NB4 (cell line): ENCODE data around the gene ARHGAP11A.
A peak's percentile ranks its signal among the peaks of the same experiment; 100 is the strongest.
"Not testable (repeated sequence)": the region's sequence is repeated elsewhere in the genome, so short reads cannot be mapped to it uniquely, and the experiment has no call there.

Experiments used
- DNase-seq: peaks from one replicate; pipeline ENCODE4 v3.0.0; 2010; ENCODE audit warnings: low read depth
- H3K4me3 ChIP-seq: one replicate; pipeline ENCODE4 v1.5.1; 2011; ENCODE audit warnings: mild to moderate bottlenecking, low read depth, low read length, moderate library complexity
- CTCF ChIP-seq: IDR thresholded peaks from one replicate; pipeline ENCODE4 v1.5.1; 2012; ENCODE audit warnings: low read depth, low read length
- MAX ChIP-seq: IDR thresholded peaks from 2 replicates; pipeline ENCODE4 v1.6.1; 2011; ENCODE audit warnings: low read depth, low read length
- MYC ChIP-seq: IDR thresholded peaks from 2 replicates; pipeline ENCODE4 v1.6.1; 2011; ENCODE audit warnings: low read depth, low read length
- POLR2A ChIP-seq: IDR thresholded peaks from 2 replicates; pipeline ENCODE4 v1.6.1; 2011; ENCODE audit warnings: mild to moderate bottlenecking; ENCODE audit not compliant: insufficient read length; ENCODE audit errors: extremely low read depth

Gene ARHGAP11A

GRCh38 chr15:32615051-32615870 is at the start of gene ARHGAP11A:
ARHGAP11A (plus strand) TSS chr15:32615504; CDS start chr15:32616212, 708 bp downstream.
- TF ChIP-seq MAX: peak; percentile 42; the same call in 1 of the 2 replicates
- peak; percentile 23; the same call in 1 of the 2 replicates for TF ChIP-seq MYC
- peak; percentile 88 for DNase-seq
- peak within 1 kb of the TSS; percentile 94 for H3K4me3 ChIP-seq

GRCh38 chr15:32568988-32569387 is 46.3 kb upstream of the ARHGAP11A start:
- H3K4me3 ChIP-seq, DNase-seq: not testable (repeated sequence)

- DNase-seq, H3K4me3 ChIP-seq: not testable (repeated sequence)
Observed at GRCh38 chr15:32578482-32578881, 36.8 kb upstream of the ARHGAP11A start.

- not testable (repeated sequence) for DNase-seq, H3K4me3 ChIP-seq
Observed at GRCh38 chr15:32585844-32586243, 29.5 kb upstream of the ARHGAP11A start.

- DNase-seq, H3K4me3 ChIP-seq: not testable (repeated sequence)
Observed at GRCh38 chr15:32593151-32593550, 22.2 kb upstream of the ARHGAP11A start, which contains the start of gene GOLGA8N. GOLGA8N (plus strand) TSS chr15:32593456.

- H3K4me3 ChIP-seq, DNase-seq: not testable (repeated sequence)
Observed at GRCh38 chr15:32609518-32609917, 5.8 kb upstream of the ARHGAP11A start.

GRCh38 chr15:32610719-32611118 is 4.6 kb upstream of the ARHGAP11A start:
- peak; percentile 54 for DNase-seq
- not testable (repeated sequence) for H3K4me3 ChIP-seq

- H3K4me3 ChIP-seq: peak overlapping the region; percentile 60
- not testable (repeated sequence) for DNase-seq
Observed at GRCh38 chr15:32614712-32615050, 623 bp upstream of the ARHGAP11A start.

GRCh38 chr15:32615871-32616426 is 645 bp downstream of the ARHGAP11A start:
- peak overlapping the region; percentile 94 for H3K4me3 ChIP-seq
- peak; percentile 40 for DNase-seq

GRCh38 chr15:32636410-32636809 is 21.1 kb downstream of the ARHGAP11A start:
- no peak for DNase-seq
- H3K4me3 ChIP-seq: no peak overlapping the region
- TF ChIP-seq MYC (no peak), MAX (no peak), CTCF (no peak), POLR2A (no peak)

- TF ChIP-seq MYC (no peak), POLR2A (peak; percentile 14), MAX (no peak), CTCF (no peak)
- DNase-seq: no peak
- no peak overlapping the region for H3K4me3 ChIP-seq
Observed at GRCh38 chr15:32636908-32637567, 21.7 kb downstream of the ARHGAP11A start.
